GM12892 (cell line): ENCODE data around the gene PLD6.

Experiments used
- POLR2A ChIP-seq: IDR thresholded peaks from 2 replicates; pipeline ENCODE4 v1.6.1; 2011; ENCODE audit warnings: low read depth, low read length, control low read depth
- POLR2AphosphoS5 ChIP-seq: IDR thresholded peaks from 2 replicates; pipeline ENCODE4 v1.6.1; 2011; ENCODE audit warnings: low read depth, low read length, control low read depth

- no peak for TF ChIP-seq POLR2A
- no peak for TF ChIP-seq POLR2AphosphoS5
Observed at GRCh38 chr17:17165666-17166308, 40.3 kb downstream of the PLD6 start.
